SJSA1 (cell line): ENCODE results near the gene PRCP. TPM values are rescaled to one million over a fixed set of nuclear protein-coding genes. Genes with fewer than 3 reads are reported as not detected.

Source experiments
- DNase-seq, 2 experiments: peaks; one replicate each; pipeline ENCODE4 v3.0.0-alpha.2; 2015 to 2020; ENCODE audit warnings: low spot score in 2 of 2, low read depth in 1 of 2
- H3K27ac ChIP-seq: fragments of 250-450 bp; sonication (Bioruptor Pico); 2 replicates; pipeline ENCODE4 v1.5.1; 2020; ENCODE audit warnings: mild to moderate bottlenecking, moderate library complexity
- H3K27me3 ChIP-seq: fragments of 250-450 bp; sonication (Bioruptor Pico); replicated peaks from 2 replicates; pipeline ENCODE4 v1.5.1; 2020; ENCODE audit warnings: mild to moderate bottlenecking, moderate library complexity
- H3K36me3 ChIP-seq: fragments of 250-450 bp; sonication (Bioruptor Pico); 2 replicates; pipeline ENCODE4 v1.5.1; 2020; ENCODE audit warnings: mild to moderate bottlenecking
- H3K4me1 ChIP-seq: fragments of 250-450 bp; sonication (Bioruptor Pico); replicated peaks from 2 replicates; pipeline ENCODE4 v1.6.1; 2021; ENCODE audit warnings: mild to moderate bottlenecking
- H3K4me3 ChIP-seq: fragments of 250-450 bp; sonication (Bioruptor Pico); 2 replicates; pipeline ENCODE4 v1.5.1; 2020; ENCODE audit warnings: mild to moderate bottlenecking
- H3K9me3 ChIP-seq: fragments of 250-450 bp; sonication (Bioruptor Pico); replicated peaks from 2 replicates; pipeline ENCODE4 v1.5.1; 2020; ENCODE audit warnings: mild to moderate bottlenecking
- total RNA-seq: library from RNA; depleted of rRNA; stranded (reverse); fragments of >200 nt; shearing (Covaris generic); gene quantifications from 2 replicates; pipeline ENCODE4 v1.2.3, GENCODE V29; 2014

Gene PRCP
- total RNA-seq, 1 experiment from 2014 or later, result 38.5 TPM

GRCh38 chr11:82873919-82874333, 26.3 kb downstream of the PRCP start:
- H3K9me3 ChIP-seq, result no peaks in the 10 kb centered on the region
- DNase-seq, result no peak
- no peaks in the 10 kb centered on the region for H3K27me3 ChIP-seq
- no peak overlapping the region for H3K4me3 ChIP-seq
- no peaks in the 10 kb centered on the region for H3K4me1 ChIP-seq
- H3K36me3 ChIP-seq, result no peaks in the 10 kb centered on the region
- no peak overlapping the region for H3K27ac ChIP-seq

- Histone ChIP-seq H3K27me3 (no peaks in the 10 kb centered on the region), H3K27ac (no peak overlapping the region), H3K36me3 (no peaks in the 10 kb centered on the region), H3K4me3 (no peak overlapping the region), H3K9me3 (no peaks in the 10 kb centered on the region), H3K4me1 (no peaks in the 10 kb centered on the region)
- no peak for DNase-seq
These were observed 27.7 kb downstream of the PRCP start for GRCh38 chr11:82872377-82873150.

- Histone ChIP-seq H3K9me3 (no peaks in the 10 kb centered on the region), H3K27ac (no peak overlapping the region), H3K4me3 (no peak overlapping the region), H3K36me3 (no peaks in the 10 kb centered on the region), H3K4me1 (no peaks in the 10 kb centered on the region), H3K27me3 (no peaks in the 10 kb centered on the region)
- DNase-seq, result no peak
These were observed 28.6 kb downstream of the PRCP start for GRCh38 chr11:82871646-82872045.

GRCh38 chr11:82869657-82870056, 30.6 kb downstream of the PRCP start:
- Histone ChIP-seq H3K27ac (no peak overlapping the region), H3K27me3 (no peaks in the 10 kb centered on the region), H3K9me3 (no peaks in the 10 kb centered on the region), H3K36me3 (no peaks in the 10 kb centered on the region), H3K4me1 (no peaks in the 10 kb centered on the region), H3K4me3 (no peak overlapping the region)
- DNase-seq, result no peak

- DNase-seq, result peak; percentile 51 to 61
- H3K4me3 ChIP-seq, result no peak overlapping the region
These were observed 32.6 kb downstream of the PRCP start for GRCh38 chr11:82867495-82868082.

GRCh38 chr11:82865841-82866240, 34.4 kb downstream of the PRCP start:
- Histone ChIP-seq H3K4me1 (peaks cover 7% of the 10 kb centered on the region), H3K4me3 (no peak overlapping the region), H3K27me3 (no peaks in the 10 kb centered on the region), H3K27ac (no peak overlapping the region), H3K9me3 (no peaks in the 10 kb centered on the region), H3K36me3 (no peaks in the 10 kb centered on the region)
- no peak for DNase-seq

More at GRCh38 chr11:82867495-82868082, 32.6 kb downstream of the PRCP start:
- Histone ChIP-seq H3K36me3 (no peaks in the 10 kb centered on the region), H3K27ac (no peak overlapping the region), H3K4me1 (peaks cover 7% of the 10 kb centered on the region), H3K27me3 (no peaks in the 10 kb centered on the region), H3K9me3 (no peaks in the 10 kb centered on the region)

GRCh38 chr11:82864268-82864667, 36.0 kb downstream of the PRCP start:
- Histone ChIP-seq H3K36me3 (no peaks in the 10 kb centered on the region), H3K4me1 (peaks cover 13% of the 10 kb centered on the region), H3K27me3 (no peaks in the 10 kb centered on the region), H3K27ac (no peak overlapping the region), H3K9me3 (no peaks in the 10 kb centered on the region), H3K4me3 (no peak overlapping the region)
- DNase-seq, result peak; percentile 39 to 42

GRCh38 chr11:82863209-82863608, 37.0 kb downstream of the PRCP start:
- DNase-seq, result no peak
- H3K4me3 ChIP-seq, result no peak overlapping the region

GRCh38 chr11:82862379-82862778, 37.9 kb downstream of the PRCP start:
- H3K4me3 ChIP-seq, result no peak overlapping the region
- H3K27ac ChIP-seq, result no peak overlapping the region
- H3K4me1 ChIP-seq, result peaks cover 29% of the 10 kb centered on the region
- no peaks in the 10 kb centered on the region for H3K27me3 ChIP-seq
- no peak for DNase-seq
- H3K36me3 ChIP-seq, result no peaks in the 10 kb centered on the region
- H3K9me3 ChIP-seq, result no peaks in the 10 kb centered on the region

More at GRCh38 chr11:82863209-82863608, 37.0 kb downstream of the PRCP start:
- Histone ChIP-seq H3K27ac (no peak overlapping the region), H3K36me3 (no peaks in the 10 kb centered on the region), H3K27me3 (no peaks in the 10 kb centered on the region), H3K9me3 (no peaks in the 10 kb centered on the region), H3K4me1 (peaks cover 21% of the 10 kb centered on the region)

GRCh38 chr11:82859750-82860149, 40.5 kb downstream of the PRCP start:
- Histone ChIP-seq H3K36me3 (no peaks in the 10 kb centered on the region), H3K4me3 (no peak overlapping the region), H3K9me3 (no peaks in the 10 kb centered on the region), H3K4me1 (peaks cover 54% of the 10 kb centered on the region), H3K27ac (peak overlapping the region; percentile 95), H3K27me3 (no peaks in the 10 kb centered on the region)
- DNase-seq, result no peak

GRCh38 chr11:82858556-82859091, 41.6 kb downstream of the PRCP start:
- no peaks in the 10 kb centered on the region for H3K9me3 ChIP-seq
- H3K27me3 ChIP-seq, result no peaks in the 10 kb centered on the region
- peak; percentile 51 to 79 for DNase-seq
- no peaks in the 10 kb centered on the region for H3K36me3 ChIP-seq
- H3K4me1 ChIP-seq, result peaks cover 58% of the 10 kb centered on the region
- H3K4me3 ChIP-seq, result no peak overlapping the region
- H3K27ac ChIP-seq, result peak overlapping the region; percentile 95

GRCh38 chr11:82858133-82858532, 42.1 kb downstream of the PRCP start:
- Histone ChIP-seq H3K4me1 (peaks cover 60% of the 10 kb centered on the region), H3K27me3 (no peaks in the 10 kb centered on the region), H3K27ac (peak overlapping the region; percentile 95), H3K4me3 (no peak overlapping the region), H3K9me3 (no peaks in the 10 kb centered on the region), H3K36me3 (no peaks in the 10 kb centered on the region)
- DNase-seq, result no peak

- H3K27ac ChIP-seq, result peak overlapping the region; percentile 95
- DNase-seq, result no peak
- H3K4me3 ChIP-seq, result no peak overlapping the region
- peaks cover 60% of the 10 kb centered on the region for H3K4me1 ChIP-seq
- no peaks in the 10 kb centered on the region for H3K36me3 ChIP-seq
- H3K9me3 ChIP-seq, result no peaks in the 10 kb centered on the region
- no peaks in the 10 kb centered on the region for H3K27me3 ChIP-seq
These were observed 43.1 kb downstream of the PRCP start for GRCh38 chr11:82857145-82857544.

GRCh38 chr11:82855616-82856015, 44.6 kb downstream of the PRCP start:
- no peak for DNase-seq
- H3K9me3 ChIP-seq, result no peaks in the 10 kb centered on the region
- H3K4me1 ChIP-seq, result peaks cover 60% of the 10 kb centered on the region
- H3K27ac ChIP-seq, result peak overlapping the region; percentile 85
- no peaks in the 10 kb centered on the region for H3K36me3 ChIP-seq
- H3K4me3 ChIP-seq, result no peak overlapping the region
- H3K27me3 ChIP-seq, result no peaks in the 10 kb centered on the region
